Mucosa of descending colon (tissue), 3 donors: Measurements from ENCODE around the gene HMG20A. TPM values are rescaled to one million over a fixed set of nuclear protein-coding genes. Genes with fewer than 3 reads are reported as not detected.

ENCODE experiments used
- ATAC-seq: fragments of 200-7000 bp; cut with Tn5 transposase; one replicate; pipeline ENCODE4 v1.9.1; 2020; ENCODE audit warnings: mild to moderate bottlenecking, moderate library complexity
- DNase-seq, 3 donors: peaks; one replicate each; pipeline ENCODE4 v3.0.0-alpha.2; 2020
- H3K36me3 ChIP-seq: fragments of 200-600 bp; one replicate; pipeline ENCODE4 v1.8.0; 2021; ENCODE audit warnings: low read depth, mild to moderate bottlenecking
- H3K4me1 ChIP-seq: fragments of 200-600 bp; one replicate; pipeline ENCODE4 v1.8.0; 2021; ENCODE audit warnings: low read depth, mild to moderate bottlenecking
- H3K4me3 ChIP-seq: fragments of 200-600 bp; one replicate; pipeline ENCODE4 v1.8.0; 2021; ENCODE audit warnings: mild to moderate bottlenecking
- H3K9me3 ChIP-seq: fragments of 200-600 bp; one replicate; pipeline ENCODE4 v1.8.0; 2021; ENCODE audit warnings: mild to moderate bottlenecking
- CTCF ChIP-seq: fragments of 200-600 bp; IDR thresholded peaks from one replicate; pipeline ENCODE4 v1.8.0; 2022; ENCODE audit warnings: antibody characterized with exemption, mild to moderate bottlenecking
- intact Hi-C, 2 donors: fragments of 100-400 bp; cut with DNase I in 1 of 2; cut with micrococcal nuclease in 1 of 2; formaldehyde crosslinking; loops; one replicate each; pipeline versions ENCODE4 v1.11.0 to v1.11.1; 2022; cut with DNase I, micrococcal nuclease
- total RNA-seq, 3 donors: library from RNA; stranded (reverse); fragmentation: NEBNext Ultra II Directional in 2 of 3; extraction: Animal tissue kit (Norgen Biotek cat#: 25700) in 2 of 3; gene quantifications; one replicate each; pipeline versions ENCODE4 v1.2.1 to v1.2.4, GENCODE V29; 2021 to 2023
- donor health status: DM: no; HTN: no; CAD: no; lungs with moderate emphysema.
- donor health status: DM: no; HTN: no; CAD: no.
- donor health status: DM: no; HTN: yes; CAD: no.

HMG20A gene
- total RNA-seq, 3 donors from 2014 or later = 27.5 to 37.1 (median 34.7) TPM

- peak; percentile 50 to 73 (median 73) for DNase-seq
- Histone ChIP-seq H3K4me3 (peak overlapping the region; percentile 87), H3K4me1 (peaks cover 16% of the 10 kb centered on the region), H3K36me3 (no peaks in the 10 kb centered on the region), H3K9me3 (no peaks in the 10 kb centered on the region)
- peak; percentile 2 for ATAC-seq
- intact Hi-C loops = no loop called here
- no peak for TF ChIP-seq CTCF
Measured at GRCh38 chr15:77418966-77419835, 1.5 kb upstream of the HMG20A start.

GRCh38 chr15:77419836-77420609 lies 665 bp upstream of the HMG20A start, which contains the start of gene PEAK1:
Gene PEAK1, minus strand, starts transcription at chr15:77420104. Its CDS starts 238,178 bp downstream, at chr15:77181926.
- Histone ChIP-seq H3K9me3 (no peaks in the 10 kb centered on the region), H3K4me1 (peaks cover 16% of the 10 kb centered on the region), H3K4me3 (peak within 1 kb of the TSS; percentile 87), H3K36me3 (no peaks in the 10 kb centered on the region)
- ATAC-seq = peak; percentile 97
- TF ChIP-seq CTCF = no peak
- intact Hi-C loops = no loop called here
- peak; percentile 100 for DNase-seq

GRCh38 chr15:77421370-77421700 lies 647 bp downstream of the HMG20A start:
- DNase-seq = no peak
- Histone ChIP-seq H3K9me3 (no peaks in the 10 kb centered on the region), H3K4me1 (peaks cover 16% of the 10 kb centered on the region), H3K4me3 (peak overlapping the region; percentile 87), H3K36me3 (no peaks in the 10 kb centered on the region)
- TF ChIP-seq CTCF = no peak
- intact Hi-C loops = no loop called here
- no peak for ATAC-seq

- intact Hi-C loops = no loop called here
- ATAC-seq = no peak
- no peak for TF ChIP-seq CTCF
- Histone ChIP-seq H3K9me3 (no peaks in the 10 kb centered on the region), H3K4me1 (peaks cover 13% of the 10 kb centered on the region), H3K36me3 (no peaks in the 10 kb centered on the region), H3K4me3 (no peak overlapping the region)
- DNase-seq = no peak
Measured at GRCh38 chr15:77425104-77425503, 4.4 kb downstream of the HMG20A start.

GRCh38 chr15:77426377-77426776 lies 5.7 kb downstream of the HMG20A start:
- intact Hi-C loops = no loop called here

More at GRCh38 chr15:77426377-77426776, 5.7 kb downstream of the HMG20A start:
- H3K36me3 ChIP-seq = no peaks in the 10 kb centered on the region
- ATAC-seq = no peak
- no peaks in the 10 kb centered on the region for H3K9me3 ChIP-seq
- no peak for TF ChIP-seq CTCF
- no peak for DNase-seq
- peaks cover 11% of the 10 kb centered on the region for H3K4me1 ChIP-seq
- no peak overlapping the region for H3K4me3 ChIP-seq
